GM19397 (cell line): ENCODE measurements around the gene FAM210A.

ENCODE experiments used
- ATAC-seq: cut with Tn5 transposase; IDR thresholded peaks from one replicate; pipeline ENCODE4 v1.9.1; 2021; ENCODE audit warnings: mild to moderate bottlenecking, moderate library complexity; ENCODE audit not compliant: unreplicated experiment

Gene FAM210A

GRCh38 chr18:13624563-13625237 lies 101.7 kb downstream of the FAM210A start:
- ATAC-seq: no peak

- no peak for ATAC-seq
Measured at GRCh38 chr18:13623871-13624270, 102.5 kb downstream of the FAM210A start.

GRCh38 chr18:13623348-13623747 lies 103.0 kb downstream of the FAM210A start:
- ATAC-seq: no peak

GRCh38 chr18:13622751-13623150 lies 103.6 kb downstream of the FAM210A start:
- ATAC-seq: no peak

GRCh38 chr18:13621886-13622619 lies 104.3 kb downstream of the FAM210A start:
- ATAC-seq: no peak

- no peak for ATAC-seq
Measured at GRCh38 chr18:13621446-13621849, 104.9 kb downstream of the FAM210A start.

GRCh38 chr18:13620818-13621445 lies 105.4 kb downstream of the FAM210A start:
- no peak for ATAC-seq

- no peak for ATAC-seq
Measured at GRCh38 chr18:13620206-13620672, 106.1 kb downstream of the FAM210A start.

- ATAC-seq: no peak
Measured at GRCh38 chr18:13619505-13620205, 106.7 kb downstream of the FAM210A start.

- ATAC-seq: no peak
Measured at GRCh38 chr18:13618760-13619438, 107.5 kb downstream of the FAM210A start.

- no peak for ATAC-seq
Measured at GRCh38 chr18:13617826-13618515, 108.4 kb downstream of the FAM210A start.

- no peak for ATAC-seq
Measured at GRCh38 chr18:13616525-13617035, 109.8 kb downstream of the FAM210A start.

- no peak for ATAC-seq
Measured at GRCh38 chr18:13616041-13616440, 110.3 kb downstream of the FAM210A start.

GRCh38 chr18:13615432-13615861 lies 110.9 kb downstream of the FAM210A start:
- ATAC-seq: no peak

- ATAC-seq: no peak
Measured at GRCh38 chr18:13614641-13615288, 111.6 kb downstream of the FAM210A start.

GRCh38 chr18:13613591-13614501 lies 112.5 kb downstream of the FAM210A start:
- no peak for ATAC-seq
